ENCODE data around the gene PROCR.
"Not testable (repeated sequence)": the region's sequence is repeated elsewhere in the genome, so short reads cannot be mapped to it uniquely, and the experiment has no call there.

Gene PROCR

DNA sequence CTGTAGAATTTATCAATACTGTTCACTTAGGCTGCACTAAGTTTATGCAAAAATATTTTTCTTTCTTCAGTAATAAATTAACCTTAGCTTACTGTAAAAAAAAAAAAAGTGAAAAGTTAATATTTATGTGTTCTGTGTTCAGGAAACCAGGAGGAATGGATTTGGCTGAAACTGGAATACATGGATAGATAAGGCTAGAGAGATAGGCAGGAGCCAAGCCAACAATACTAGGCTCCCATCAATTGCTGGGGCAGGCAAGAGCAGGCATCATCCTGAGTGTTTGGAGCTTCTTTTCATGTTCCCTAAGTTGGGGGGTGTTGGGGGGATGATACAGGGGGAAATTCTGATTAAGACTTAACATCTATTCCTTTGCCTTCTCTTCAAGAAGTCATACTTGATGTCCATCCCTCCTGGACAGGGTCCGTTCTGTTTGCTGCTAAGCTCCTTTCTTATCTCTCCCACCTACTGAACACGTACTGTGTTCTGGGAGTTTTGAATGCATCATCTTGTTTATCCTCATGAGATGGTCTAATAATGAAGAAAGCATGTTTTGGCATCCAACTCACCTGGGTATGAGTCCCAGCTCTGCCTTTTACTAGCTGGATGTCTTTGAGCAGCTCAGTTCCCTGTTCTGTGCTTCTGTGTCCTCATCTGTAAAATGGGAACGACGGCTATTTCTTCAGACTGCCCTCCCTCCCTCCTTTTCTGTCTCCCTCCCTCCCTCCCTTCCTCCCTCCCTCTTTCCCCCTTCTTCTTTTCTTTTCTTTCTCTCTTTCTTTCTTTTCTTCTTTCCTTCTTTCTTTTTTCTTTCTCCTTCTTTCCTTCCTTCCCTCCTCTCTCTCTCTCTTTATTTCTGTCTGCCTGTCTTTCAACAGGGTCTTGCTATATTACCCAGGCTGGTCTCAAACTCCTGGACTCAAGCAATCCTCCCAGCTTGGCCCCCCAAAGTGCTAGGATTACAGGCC lies 6.4 kb upstream of the PROCR start:
- no peak for DNase-seq

DNA sequence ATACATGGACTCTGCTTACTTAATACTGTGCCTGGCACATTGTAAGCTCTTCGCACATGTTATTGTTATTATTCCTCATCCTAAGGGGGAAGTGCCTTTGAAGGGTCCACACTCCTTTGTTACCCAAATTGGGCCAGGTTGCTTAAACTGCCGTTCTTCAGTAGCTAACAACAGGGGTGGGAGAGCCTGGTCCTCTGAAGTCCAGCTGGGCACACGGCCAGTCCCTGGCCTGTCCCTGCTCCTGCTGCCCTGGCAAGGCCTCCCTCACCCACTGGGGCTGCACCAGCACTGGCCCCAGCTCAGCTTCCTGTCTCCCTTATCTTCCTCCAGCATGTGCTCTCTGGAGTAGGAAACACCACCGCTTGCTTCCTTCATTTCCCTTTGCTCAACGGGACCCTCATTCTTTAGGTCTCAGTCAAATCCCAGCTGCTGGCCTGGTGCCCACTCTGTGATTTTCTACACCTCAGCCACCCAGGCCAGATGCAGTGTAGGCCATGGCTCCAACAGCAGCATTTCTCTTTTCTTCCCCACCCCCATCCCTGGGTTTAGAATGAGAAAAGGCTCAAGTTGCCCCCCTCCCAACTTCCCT lies 5.5 kb upstream of the PROCR start:
- no peak for DNase-seq

DNA sequence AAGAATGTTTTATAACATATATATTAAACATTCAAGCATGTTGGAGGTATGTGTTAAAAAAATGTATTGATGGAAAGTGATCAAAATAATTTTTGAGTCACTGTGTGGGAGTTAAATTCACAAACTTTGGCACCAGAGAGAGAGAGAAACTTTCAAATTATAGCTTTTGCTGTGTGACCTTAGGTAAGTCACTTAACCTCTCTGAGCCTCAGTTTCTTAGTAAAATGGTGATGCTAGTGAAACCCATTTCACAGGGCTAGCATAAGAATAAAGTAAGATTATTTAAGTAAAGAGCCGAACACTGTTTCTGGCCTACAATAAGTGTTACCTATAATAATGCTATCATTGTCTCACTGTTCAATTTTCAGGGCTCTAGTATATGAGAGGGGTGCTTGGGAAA lies 4.1 kb upstream of the PROCR start:
- DNase-seq = no peak

DNA sequence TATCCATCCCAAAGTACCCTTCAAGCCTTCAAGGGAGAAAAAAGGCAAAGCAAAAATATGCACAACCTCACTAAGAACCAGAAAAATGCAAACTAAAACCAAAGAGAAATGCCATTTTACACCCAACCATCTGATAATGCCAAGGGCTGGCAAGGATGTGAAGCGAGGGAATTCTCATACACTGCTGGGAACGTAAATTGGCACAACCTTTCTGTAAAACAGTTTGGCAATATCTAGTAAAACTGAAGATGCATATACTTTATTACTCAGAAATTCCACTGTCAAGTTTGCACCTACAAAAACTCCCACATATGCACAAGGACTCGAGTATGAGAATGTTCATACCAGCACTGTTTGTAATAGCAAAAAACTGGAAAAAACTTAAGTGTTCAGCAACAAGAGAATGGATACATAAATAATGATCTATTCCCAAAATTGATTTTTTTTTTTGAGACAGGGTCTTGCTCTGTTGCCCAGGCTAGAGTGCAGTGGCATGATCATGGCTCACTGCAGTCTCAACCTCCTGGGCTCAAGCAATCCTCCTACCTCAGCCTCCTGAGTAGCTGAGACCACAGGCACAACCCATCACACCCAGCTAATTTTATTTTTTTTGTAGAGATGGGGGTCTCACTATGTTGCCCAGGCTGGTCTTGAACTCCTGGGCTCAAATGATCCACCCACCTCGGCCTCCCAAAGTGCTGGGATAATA lies 3.0 kb upstream of the PROCR start:
- not testable (repeated sequence) for DNase-seq

DNA sequence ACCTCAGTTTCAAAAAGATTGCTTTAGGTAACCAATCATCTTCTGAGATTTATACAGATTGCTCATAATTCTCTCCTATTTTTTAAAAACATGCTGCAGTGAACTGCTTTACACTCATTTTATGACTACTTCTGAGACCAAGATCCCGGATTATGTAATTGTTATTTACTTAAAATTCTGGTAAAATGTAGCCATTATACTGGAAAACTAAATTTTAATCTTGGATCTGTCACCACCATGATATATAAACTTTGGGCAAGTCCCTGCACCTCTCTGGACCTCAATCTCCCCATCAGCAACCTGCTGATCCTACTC lies 477 bp upstream of the PROCR start:
- DNase-seq = no peak

DNA sequence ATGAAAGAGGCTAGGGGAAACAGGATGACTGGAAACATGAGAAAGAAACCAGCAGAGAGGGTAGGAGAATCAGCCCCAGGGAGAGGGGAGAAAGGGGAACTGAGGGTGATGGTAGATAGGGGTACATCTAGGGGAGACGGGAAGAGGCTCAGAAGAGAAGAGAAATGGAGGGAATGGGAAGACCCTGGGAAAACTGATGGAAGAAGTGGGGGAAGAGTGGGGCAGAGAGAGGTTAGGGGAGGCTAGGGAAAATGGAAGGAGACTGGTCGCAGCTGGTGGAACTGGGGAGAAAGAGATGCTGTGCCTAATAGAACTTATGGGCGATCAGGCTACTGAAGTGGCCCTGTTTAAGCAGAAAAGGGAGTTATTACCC lies 548 bp downstream of the PROCR start:
- no peak for DNase-seq

DNA sequence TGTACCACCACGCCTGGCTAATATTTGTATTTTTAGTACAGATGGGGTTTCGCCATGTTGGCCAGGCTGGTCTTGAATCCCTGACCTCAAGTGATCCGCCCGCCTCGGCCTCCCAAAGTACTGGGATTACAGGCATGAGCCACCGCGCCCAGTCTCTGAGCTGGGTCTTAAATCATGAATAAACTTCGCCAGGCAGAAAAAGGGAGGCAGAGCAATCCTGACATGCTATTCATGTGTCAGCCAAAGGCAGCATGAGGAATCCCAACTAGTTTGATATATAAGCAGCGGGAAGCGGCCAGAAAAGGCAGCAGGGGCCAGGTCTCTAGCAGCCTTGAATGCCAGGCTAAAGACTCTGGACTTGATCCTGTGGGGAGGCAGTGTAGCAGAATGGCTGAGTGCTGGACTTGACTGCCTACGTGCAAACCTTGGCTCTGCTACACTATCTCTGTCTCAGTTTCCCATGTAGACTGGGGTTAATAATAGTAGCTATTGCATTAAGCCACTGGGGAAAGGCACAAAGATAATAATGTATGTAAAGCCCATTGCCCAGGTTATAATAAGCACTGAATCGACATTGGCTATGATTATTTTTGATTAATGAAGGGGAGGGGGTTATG lies 1.8 kb downstream of the PROCR start:
- DNase-seq = no peak

DNA sequence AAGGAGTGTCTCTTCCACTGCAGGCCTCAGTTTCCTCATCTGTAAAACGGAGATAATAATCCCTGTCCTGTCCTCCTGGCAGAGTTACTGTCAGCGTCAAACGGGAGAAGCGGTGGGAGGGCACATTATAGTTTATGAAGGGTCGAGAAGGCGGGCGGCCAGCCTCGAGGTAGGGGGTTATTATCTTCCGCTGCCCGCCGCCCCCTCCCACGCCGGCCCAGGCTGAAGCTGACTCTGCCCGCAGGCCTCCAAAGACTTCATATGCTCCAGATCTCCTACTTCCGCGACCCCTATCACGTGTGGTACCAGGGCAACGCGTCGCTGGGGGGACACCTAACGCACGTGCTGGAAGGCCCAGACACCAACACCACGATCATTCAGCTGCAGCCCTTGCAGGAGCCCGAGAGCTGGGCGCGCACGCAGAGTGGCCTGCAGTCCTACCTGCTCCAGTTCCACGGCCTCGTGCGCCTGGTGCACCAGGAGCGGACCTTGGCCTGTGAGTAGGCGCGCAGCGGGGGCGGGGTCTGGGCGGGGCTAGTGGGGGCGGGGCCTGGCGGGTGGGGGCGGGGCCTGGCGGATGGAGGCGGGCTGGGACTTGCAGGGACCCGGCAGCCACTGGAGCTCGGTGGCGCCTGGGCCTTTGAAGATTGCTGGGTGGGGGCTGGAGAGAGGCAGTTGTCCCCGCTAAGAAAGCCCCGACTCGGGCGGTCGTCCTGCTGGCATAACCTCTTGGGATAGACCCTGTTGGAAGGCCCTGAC lies 2.8 kb downstream of the PROCR start:
- DNase-seq = no peak

DNA sequence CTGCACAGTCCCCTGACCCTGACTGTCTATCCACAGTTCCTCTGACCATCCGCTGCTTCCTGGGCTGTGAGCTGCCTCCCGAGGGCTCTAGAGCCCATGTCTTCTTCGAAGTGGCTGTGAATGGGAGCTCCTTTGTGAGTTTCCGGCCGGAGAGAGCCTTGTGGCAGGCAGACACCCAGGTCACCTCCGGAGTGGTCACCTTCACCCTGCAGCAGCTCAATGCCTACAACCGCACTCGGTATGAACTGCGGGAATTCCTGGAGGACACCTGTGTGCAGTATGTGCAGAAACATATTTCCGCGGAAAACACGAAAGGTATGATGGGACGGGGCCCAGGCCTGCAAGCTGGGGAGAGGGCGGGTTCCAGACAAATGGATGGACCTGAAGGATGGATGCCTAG lies 4.3 kb downstream of the PROCR start:
- DNase-seq = no peak

DNA sequence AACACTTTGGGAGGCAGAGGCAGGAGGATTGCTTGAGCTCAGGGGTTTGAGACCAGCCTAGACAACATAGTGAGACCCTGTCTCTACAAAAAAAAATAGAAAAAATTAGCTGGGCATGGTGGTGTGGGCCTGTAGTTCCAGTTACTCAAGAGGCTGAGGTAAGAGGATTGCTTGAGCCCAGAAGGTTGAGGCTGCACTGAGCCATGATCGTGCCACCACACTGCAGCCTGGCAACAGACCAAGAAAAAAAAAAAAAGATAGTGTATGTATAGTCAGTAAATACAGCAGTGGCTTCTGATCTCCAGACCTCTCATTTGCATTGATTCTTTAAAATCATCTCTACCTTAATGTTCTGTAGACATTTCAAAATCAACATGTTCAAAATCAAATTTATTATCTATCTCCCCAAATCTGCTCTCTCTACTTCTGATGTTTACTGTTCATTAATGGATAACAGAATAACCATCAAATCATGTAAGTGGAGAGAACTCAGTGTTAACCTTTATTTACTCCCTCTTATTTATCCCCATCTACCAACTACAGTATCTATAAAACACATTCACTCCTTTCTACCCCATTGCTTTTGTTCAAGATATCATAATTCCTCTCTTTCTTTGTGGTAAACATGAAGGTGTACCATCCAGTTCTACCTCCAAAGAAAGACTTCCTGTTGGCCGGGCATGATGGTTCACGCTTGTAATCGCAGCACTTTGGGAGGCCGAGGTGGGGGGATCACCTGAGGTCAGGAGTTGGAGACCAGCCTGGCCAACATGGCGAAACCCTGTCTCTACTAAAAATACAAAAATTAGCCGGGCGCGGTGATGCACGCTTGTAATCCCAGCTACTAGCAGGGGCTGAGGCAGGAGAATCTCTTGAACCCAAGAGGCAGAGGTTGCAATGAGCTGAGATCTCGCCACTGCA lies 7.7 kb downstream of the PROCR start:
- DNase-seq = no peak

DNA sequence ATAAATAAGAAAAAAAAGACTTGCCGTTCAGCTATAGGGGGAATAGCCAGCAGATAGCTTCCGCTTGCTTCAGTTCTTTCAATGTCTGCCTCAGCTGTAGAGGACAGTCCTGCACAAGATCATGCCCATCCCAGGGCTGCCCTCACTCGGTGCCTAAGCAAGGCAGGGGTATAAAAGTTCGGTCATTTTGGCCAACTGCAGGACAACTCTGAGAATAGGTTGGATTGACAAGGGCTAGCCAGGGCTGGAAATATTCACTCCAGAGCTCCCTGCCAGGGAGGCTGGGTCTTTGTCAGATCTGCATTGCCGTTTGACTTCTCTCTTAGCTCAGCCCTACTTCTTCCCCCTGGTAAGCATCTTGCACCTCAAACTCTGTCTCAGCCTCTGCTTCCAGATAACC lies 8.4 kb downstream of the PROCR start:
- DNase-seq = no peak

DNA sequence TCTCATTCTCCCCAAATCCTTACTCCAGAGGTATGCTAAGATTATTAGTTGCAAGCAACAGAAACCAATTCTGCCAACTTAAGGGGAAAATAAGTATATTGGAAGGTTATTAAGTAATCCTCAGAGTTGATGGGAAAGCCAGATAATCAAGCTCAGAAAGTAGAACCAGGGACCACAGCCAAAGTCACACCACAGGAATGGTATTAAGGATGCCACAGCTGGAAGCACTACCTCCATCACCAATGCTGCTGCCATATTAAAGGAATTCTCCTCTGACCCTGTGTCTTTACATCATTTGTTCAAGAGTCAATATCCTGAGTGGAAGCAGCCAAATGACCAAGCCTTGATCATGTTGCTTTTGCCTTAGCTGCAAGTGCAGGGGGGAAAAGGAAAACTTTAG lies 9.9 kb downstream of the PROCR start:
- no peak for DNase-seq

DNA sequence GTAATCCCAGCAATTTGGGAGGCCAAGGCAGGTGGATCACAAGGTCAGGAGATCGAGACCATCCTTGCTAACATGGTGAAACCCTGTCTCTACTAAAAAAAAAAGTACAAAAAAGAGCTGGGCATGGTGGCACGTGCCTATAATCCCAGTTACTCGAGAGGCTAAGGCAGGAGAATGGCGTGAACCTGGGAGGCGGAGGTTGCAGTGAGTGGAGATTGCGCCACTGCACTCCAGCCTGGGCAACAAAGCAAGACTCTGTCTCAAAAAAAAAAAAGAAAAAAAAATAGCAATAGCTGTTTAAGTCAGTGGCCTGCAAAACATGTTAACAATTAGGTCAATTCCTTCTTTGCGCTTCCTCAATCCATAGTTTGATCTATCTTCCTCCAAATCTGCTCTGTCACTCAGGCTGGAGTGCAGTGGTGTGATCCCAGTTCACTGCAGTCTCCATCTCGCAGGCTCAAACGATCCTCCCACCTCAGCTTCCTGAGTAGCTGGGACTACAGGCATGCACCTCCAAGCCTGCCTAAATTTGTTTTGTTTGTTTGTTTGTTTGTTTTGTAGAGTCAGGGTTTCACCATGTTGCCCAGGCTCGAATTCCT lies 14.9 kb downstream of the PROCR start:
- not testable (repeated sequence) for DNase-seq

DNA sequence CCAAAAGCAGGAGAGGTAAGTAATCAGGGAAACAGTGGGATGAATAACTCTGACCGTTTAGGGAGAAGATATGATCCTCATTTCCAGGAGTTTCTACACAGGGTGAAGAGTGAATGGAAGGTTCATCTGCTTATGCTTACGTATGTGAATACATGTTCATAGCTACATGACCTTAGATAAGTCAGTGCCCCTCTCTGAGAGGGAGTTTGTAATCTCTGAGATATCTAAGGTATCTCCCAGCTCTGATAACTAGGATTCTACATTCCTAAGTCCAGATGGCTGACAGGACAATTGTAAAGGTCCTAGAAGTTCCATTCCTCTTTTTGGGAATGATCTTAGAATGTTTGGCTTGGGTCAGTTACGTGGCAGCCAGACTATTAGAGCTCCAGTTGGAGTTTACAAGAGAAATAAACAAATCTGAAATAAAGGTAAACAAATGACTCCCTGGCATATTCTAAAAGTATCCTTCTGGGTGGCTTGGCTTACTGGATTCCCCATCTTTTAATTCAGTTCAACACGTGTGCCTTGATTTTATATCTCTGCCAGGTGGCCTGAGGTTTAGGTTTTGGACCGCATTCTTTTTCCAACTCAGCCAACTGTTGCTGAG lies 15.8 kb downstream of the PROCR start:
- DNase-seq = no peak

DNA sequence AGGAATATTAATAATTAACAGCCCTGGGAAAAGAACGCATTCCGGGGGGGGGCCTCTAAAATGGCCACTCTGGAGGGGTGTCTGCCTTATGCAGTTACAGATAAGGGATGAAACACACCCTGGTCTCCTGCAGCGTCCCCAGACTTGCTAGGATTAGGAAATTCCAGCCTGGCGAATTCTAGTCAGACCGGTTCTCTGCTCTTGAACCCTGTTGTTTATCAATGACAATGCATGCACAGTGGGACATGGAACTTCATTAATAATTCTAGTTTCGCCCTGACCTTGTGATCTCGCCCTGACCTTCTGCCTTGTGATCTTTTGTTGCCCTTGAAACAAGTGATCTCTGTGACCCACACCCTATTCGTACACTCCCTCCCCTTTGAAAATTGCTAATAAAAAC lies 17.4 kb downstream of the PROCR start:
- DNase-seq = not testable (repeated sequence)

DNA sequence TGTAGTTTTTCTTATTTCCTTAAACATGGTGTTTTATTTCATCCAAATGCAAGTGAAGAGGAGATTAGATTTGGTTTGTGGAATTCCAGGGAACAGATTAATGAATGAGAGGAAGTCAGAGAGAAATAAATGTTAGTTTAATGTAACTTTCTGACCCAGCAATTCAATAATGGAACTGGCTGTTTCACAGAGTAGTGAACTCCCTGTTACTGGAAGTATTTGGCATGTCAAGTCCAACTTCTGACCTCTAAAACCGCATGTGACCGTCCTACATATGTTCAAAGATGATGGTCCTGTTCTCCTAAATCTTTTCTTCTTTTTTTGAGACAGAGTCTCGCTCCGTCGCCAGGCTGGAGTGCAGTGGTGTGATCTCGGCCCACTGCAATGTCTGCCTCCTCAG lies 18.7 kb downstream of the PROCR start:
- DNase-seq = no peak

DNA sequence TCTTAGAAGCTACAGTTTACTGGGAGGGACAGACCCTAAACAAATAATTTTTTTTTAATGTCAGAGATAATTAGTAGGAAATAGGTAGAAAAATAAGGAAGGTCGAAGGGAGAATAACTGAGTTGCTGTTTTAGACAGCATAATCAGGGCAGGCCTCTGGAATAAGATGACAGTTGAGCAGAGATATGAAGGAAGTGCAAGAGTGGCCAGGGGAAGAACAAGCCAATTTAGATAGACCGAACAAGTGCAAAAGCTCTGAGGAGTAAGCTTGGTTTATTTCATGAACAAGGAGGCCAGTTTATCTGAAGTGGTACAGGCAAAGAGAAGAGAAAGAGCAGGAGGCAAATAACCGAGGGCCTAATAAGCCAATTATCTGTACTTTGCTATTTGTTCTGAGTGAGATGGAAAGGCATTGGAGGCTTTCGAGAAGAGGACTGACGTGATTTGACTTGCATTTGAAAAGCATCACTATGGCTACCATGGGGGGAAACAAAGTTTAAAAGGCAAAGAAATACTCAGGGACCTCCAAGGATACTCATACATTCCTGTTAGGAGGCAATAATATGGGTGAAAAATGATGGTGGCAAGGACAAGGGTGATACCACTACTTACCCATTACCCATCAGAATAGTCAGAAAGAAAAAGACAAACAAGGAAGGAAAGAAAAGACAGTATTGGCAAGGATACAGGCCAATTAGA lies 19.7 kb downstream of the PROCR start:
- no peak for DNase-seq

DNA sequence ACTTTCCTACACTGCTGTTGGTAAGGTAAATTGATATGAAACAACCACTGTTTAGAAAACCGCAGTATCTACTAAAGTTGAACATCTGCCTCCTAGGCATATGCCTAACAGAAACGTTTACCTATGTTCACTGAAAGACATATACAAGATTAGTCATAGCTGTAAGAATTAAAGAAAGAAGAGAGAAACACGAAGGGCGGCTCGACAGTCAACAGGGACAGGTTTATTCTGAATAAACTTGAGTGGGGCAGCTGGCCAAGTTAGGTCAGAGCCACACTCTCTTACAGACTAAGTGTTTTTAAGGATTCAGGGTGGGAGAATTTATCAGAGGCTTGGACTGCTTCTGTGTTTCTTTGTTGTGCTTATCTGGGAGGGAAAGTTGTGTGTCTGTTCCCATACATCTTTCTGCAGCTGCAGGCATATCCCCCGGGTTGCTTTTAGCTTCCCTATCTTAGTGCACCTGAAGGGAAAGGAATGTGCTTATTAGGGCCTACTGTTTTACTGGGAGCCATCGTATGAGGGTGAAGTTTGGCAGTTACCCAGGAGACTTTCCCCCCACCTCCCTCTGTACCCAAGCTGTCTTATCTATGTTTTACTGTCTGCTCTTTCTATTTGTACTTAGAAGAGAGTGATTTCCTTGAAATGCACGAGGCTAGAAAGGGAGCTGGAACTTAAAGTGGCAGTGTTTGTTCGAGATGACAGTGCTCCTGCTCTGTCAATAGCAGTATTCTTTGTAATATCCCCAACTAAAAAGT lies 20.4 kb downstream of the PROCR start:
- DNase-seq = no peak

DNA sequence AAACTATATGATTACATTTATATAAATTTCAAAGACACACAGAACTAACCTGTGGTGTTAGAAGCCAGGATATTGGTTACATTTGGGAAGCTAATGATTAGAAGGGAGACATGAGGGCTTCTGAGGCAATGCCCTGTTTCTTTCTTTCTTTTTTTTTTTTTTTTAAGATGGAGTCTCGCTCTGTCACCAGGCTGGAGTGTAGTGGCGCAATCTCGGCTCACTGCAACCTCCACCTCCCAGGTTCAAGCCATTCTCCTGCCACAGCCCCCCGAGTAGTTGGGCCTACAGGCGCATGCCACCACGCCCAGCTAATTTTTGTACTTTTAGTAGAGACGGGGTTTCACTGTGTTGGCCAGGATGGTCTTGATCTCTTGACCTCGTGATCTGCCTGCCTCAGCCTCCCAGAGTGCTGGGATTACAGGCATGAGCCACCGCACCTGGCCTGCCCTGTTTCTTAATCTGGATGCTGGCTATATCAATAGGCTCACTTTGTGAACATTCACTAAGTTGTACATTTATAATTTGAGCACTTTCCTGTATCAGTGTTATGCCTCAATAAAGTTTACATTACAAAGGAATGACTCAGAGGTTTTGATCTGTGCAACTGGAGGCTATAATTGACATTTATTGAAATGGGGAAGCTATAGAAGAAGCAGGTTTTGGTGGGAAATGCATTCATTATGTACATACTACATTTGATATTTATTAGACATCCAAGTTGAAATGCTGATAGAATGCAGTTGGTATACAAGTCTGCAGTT lies 21.3 kb downstream of the PROCR start:
- not testable (repeated sequence) for DNase-seq
